Activated CD4-positive, alpha-beta T cell treated with anti-CD3 and anti-CD28 coated beads, Interleukin-2, amount 10 ng/mL, durations not matched to agents 24 days and 14 days (primary cell): ENCODE data around the gene USH2A. TPM values are rescaled to one million over a fixed set of nuclear protein-coding genes. Genes with fewer than 3 reads are reported as not detected.

Experiments
- DNase-seq: peaks from one replicate; pipeline ENCODE4 v3.0.0; 2022
- H3K27ac Mint-ChIP-seq: one replicate; pipeline ENCODE4 v1.8.0; 2022; ENCODE audit warnings: mild to moderate bottlenecking, mixed read lengths
- H3K27me3 Mint-ChIP-seq: one replicate; pipeline ENCODE4 v1.8.0; 2022; ENCODE audit warnings: mixed read lengths
- H3K36me3 Mint-ChIP-seq: one replicate; pipeline ENCODE4 v1.8.0; 2022; ENCODE audit warnings: low read depth, mild to moderate bottlenecking, mixed read lengths
- H3K4me1 Mint-ChIP-seq: one replicate; pipeline ENCODE4 v1.8.0; 2021; ENCODE audit warnings: mixed read lengths
- H3K4me3 Mint-ChIP-seq: one replicate; pipeline ENCODE4 v1.8.0; 2022; ENCODE audit warnings: mild to moderate bottlenecking, moderate library complexity, mixed read lengths
- H3K9me3 Mint-ChIP-seq: one replicate; pipeline ENCODE4 v1.8.0; 2021; ENCODE audit warnings: mixed read lengths
- intact Hi-C: fragments of 100-400 bp; cut with micrococcal nuclease; formaldehyde crosslinking; loops from one replicate; pipeline ENCODE4 v1.15.1; 2023
- total RNA-seq: library from RNA; stranded (reverse); gene quantifications from 2 replicates; pipeline ENCODE4 v1.2.3, GENCODE V29; 2022

USH2A gene
- total RNA-seq, 1 donor from 2014 or later = not detected

GRCh38 chr1:215819114-215819513 lies 604.1 kb downstream of the USH2A start:
- H3K27me3 Mint-ChIP-seq = no peaks in the 10 kb centered on the region
- no peak for DNase-seq
- H3K27ac Mint-ChIP-seq = no peak overlapping the region
- H3K4me3 Mint-ChIP-seq = no peak overlapping the region
- H3K4me1 Mint-ChIP-seq = no peaks in the 10 kb centered on the region
- H3K36me3 Mint-ChIP-seq = no peaks in the 10 kb centered on the region
- intact Hi-C loops = no loop called here
- H3K9me3 Mint-ChIP-seq = no peaks in the 10 kb centered on the region

GRCh38 chr1:215807911-215808436 lies 615.3 kb downstream of the USH2A start:
- H3K9me3 Mint-ChIP-seq = peaks cover 21% of the 10 kb centered on the region
- H3K27ac Mint-ChIP-seq = no peak overlapping the region

GRCh38 chr1:215807218-215807617 lies 616.0 kb downstream of the USH2A start:
- intact Hi-C loops = no loop called here
- Mint-ChIP-seq H3K27me3 (no peaks in the 10 kb centered on the region), H3K4me3 (no peak overlapping the region), H3K4me1 (no peaks in the 10 kb centered on the region), H3K27ac (no peak overlapping the region), H3K9me3 (peaks cover 22% of the 10 kb centered on the region), H3K36me3 (no peaks in the 10 kb centered on the region)
- no peak for DNase-seq

More at GRCh38 chr1:215807911-215808436, 615.3 kb downstream of the USH2A start:
- intact Hi-C loops = no loop called here
- Mint-ChIP-seq H3K4me3 (no peak overlapping the region), H3K27me3 (no peaks in the 10 kb centered on the region), H3K4me1 (no peaks in the 10 kb centered on the region), H3K36me3 (no peaks in the 10 kb centered on the region)
- no peak for DNase-seq

GRCh38 chr1:215797859-215798258 lies 625.4 kb downstream of the USH2A start:
- no peak for DNase-seq
- no peaks in the 10 kb centered on the region for H3K36me3 Mint-ChIP-seq
- no peak overlapping the region for H3K27ac Mint-ChIP-seq
- H3K4me3 Mint-ChIP-seq = no peak overlapping the region
- H3K9me3 Mint-ChIP-seq = peaks cover 12% of the 10 kb centered on the region
- intact Hi-C loops = no loop called here
- H3K27me3 Mint-ChIP-seq = no peaks in the 10 kb centered on the region
- H3K4me1 Mint-ChIP-seq = no peaks in the 10 kb centered on the region

- no peaks in the 10 kb centered on the region for H3K4me1 Mint-ChIP-seq
- H3K4me3 Mint-ChIP-seq = no peak overlapping the region
- H3K9me3 Mint-ChIP-seq = peaks cover 3% of the 10 kb centered on the region
- no peaks in the 10 kb centered on the region for H3K36me3 Mint-ChIP-seq
- no peak overlapping the region for H3K27ac Mint-ChIP-seq
- no peak for DNase-seq
- intact Hi-C loops = no loop called here
- no peaks in the 10 kb centered on the region for H3K27me3 Mint-ChIP-seq
These were observed 629.1 kb downstream of the USH2A start for GRCh38 chr1:215794156-215794555.

- H3K27ac Mint-ChIP-seq = no peak overlapping the region
- H3K9me3 Mint-ChIP-seq = no peaks in the 10 kb centered on the region
- intact Hi-C loops = no loop called here
- no peaks in the 10 kb centered on the region for H3K36me3 Mint-ChIP-seq
- no peaks in the 10 kb centered on the region for H3K4me1 Mint-ChIP-seq
- no peak overlapping the region for H3K4me3 Mint-ChIP-seq
- DNase-seq = no peak
- no peaks in the 10 kb centered on the region for H3K27me3 Mint-ChIP-seq
These were observed 630.1 kb downstream of the USH2A start for GRCh38 chr1:215793180-215793579.

GRCh38 chr1:215792446-215792845 lies 630.8 kb downstream of the USH2A start:
- Mint-ChIP-seq H3K27me3 (no peaks in the 10 kb centered on the region), H3K4me1 (no peaks in the 10 kb centered on the region), H3K36me3 (no peaks in the 10 kb centered on the region), H3K27ac (no peak overlapping the region), H3K4me3 (no peak overlapping the region), H3K9me3 (no peaks in the 10 kb centered on the region)
- DNase-seq = no peak
- intact Hi-C loops = no loop called here

- no peak overlapping the region for H3K27ac Mint-ChIP-seq
- no peak for DNase-seq
- no peaks in the 10 kb centered on the region for H3K27me3 Mint-ChIP-seq
- intact Hi-C loops = no loop called here
- H3K4me1 Mint-ChIP-seq = no peaks in the 10 kb centered on the region
- no peak overlapping the region for H3K4me3 Mint-ChIP-seq
- H3K9me3 Mint-ChIP-seq = no peaks in the 10 kb centered on the region
- no peaks in the 10 kb centered on the region for H3K36me3 Mint-ChIP-seq
These were observed 633.3 kb downstream of the USH2A start for GRCh38 chr1:215789981-215790380.

- Mint-ChIP-seq H3K27me3 (no peaks in the 10 kb centered on the region), H3K9me3 (no peaks in the 10 kb centered on the region), H3K36me3 (no peaks in the 10 kb centered on the region), H3K4me1 (no peaks in the 10 kb centered on the region), H3K27ac (no peak overlapping the region), H3K4me3 (no peak overlapping the region)
- DNase-seq = no peak
- intact Hi-C loops = no loop called here
These were observed 636.3 kb downstream of the USH2A start for GRCh38 chr1:215786997-215787396.

GRCh38 chr1:215780641-215781040 lies 642.6 kb downstream of the USH2A start:
- Mint-ChIP-seq H3K4me3 (no peak overlapping the region), H3K36me3 (no peaks in the 10 kb centered on the region)
- DNase-seq = no peak

GRCh38 chr1:215780139-215780538 lies 643.1 kb downstream of the USH2A start:
- Mint-ChIP-seq H3K27ac (no peak overlapping the region), H3K27me3 (no peaks in the 10 kb centered on the region), H3K36me3 (no peaks in the 10 kb centered on the region), H3K4me3 (no peak overlapping the region), H3K9me3 (peaks cover 3% of the 10 kb centered on the region), H3K4me1 (no peaks in the 10 kb centered on the region)
- intact Hi-C loops = no loop called here
- no peak for DNase-seq

More at GRCh38 chr1:215780641-215781040, 642.6 kb downstream of the USH2A start:
- Mint-ChIP-seq H3K4me1 (no peaks in the 10 kb centered on the region), H3K27ac (no peak overlapping the region), H3K27me3 (no peaks in the 10 kb centered on the region), H3K9me3 (peaks cover 3% of the 10 kb centered on the region)
- intact Hi-C loops = no loop called here

GRCh38 chr1:215779729-215780128 lies 643.5 kb downstream of the USH2A start:
- Mint-ChIP-seq H3K27me3 (no peaks in the 10 kb centered on the region), H3K27ac (no peak overlapping the region), H3K36me3 (no peaks in the 10 kb centered on the region), H3K4me1 (no peaks in the 10 kb centered on the region), H3K4me3 (no peak overlapping the region), H3K9me3 (peaks cover 3% of the 10 kb centered on the region)
- DNase-seq = no peak
- intact Hi-C loops = no loop called here

GRCh38 chr1:215777370-215777925 lies 645.8 kb downstream of the USH2A start:
- Mint-ChIP-seq H3K9me3 (peaks cover 3% of the 10 kb centered on the region), H3K36me3 (no peaks in the 10 kb centered on the region), H3K4me3 (no peak overlapping the region), H3K27ac (no peak overlapping the region), H3K4me1 (no peaks in the 10 kb centered on the region), H3K27me3 (no peaks in the 10 kb centered on the region)
- intact Hi-C loops = no loop called here
- DNase-seq = no peak

- no peak for DNase-seq
- H3K9me3 Mint-ChIP-seq = peaks cover 3% of the 10 kb centered on the region
- H3K36me3 Mint-ChIP-seq = no peaks in the 10 kb centered on the region
- intact Hi-C loops = no loop called here
- H3K27ac Mint-ChIP-seq = no peak overlapping the region
- H3K27me3 Mint-ChIP-seq = no peaks in the 10 kb centered on the region
- H3K4me1 Mint-ChIP-seq = no peaks in the 10 kb centered on the region
- H3K4me3 Mint-ChIP-seq = no peak overlapping the region
These were observed 646.9 kb downstream of the USH2A start for GRCh38 chr1:215776336-215776735.

- Mint-ChIP-seq H3K4me3 (no peak overlapping the region), H3K9me3 (no peaks in the 10 kb centered on the region), H3K4me1 (no peaks in the 10 kb centered on the region), H3K27ac (no peak overlapping the region), H3K27me3 (no peaks in the 10 kb centered on the region), H3K36me3 (no peaks in the 10 kb centered on the region)
- intact Hi-C loops = no loop called here
- DNase-seq = no peak
These were observed 651.1 kb downstream of the USH2A start for GRCh38 chr1:215772151-215772550.
